ENCODE measurements around the gene RXRG. TPM values are rescaled to one million over a fixed set of nuclear protein-coding genes. Genes with fewer than 3 reads are reported as not detected.

The RXRG gene
- total and polyA plus RNA-seq, 2 donors (not counting 1 experiment from before 2014, with no cell fraction given) = not detected

- DNase-seq (no peak), ATAC-seq (ENCODE audit: low read depth) (no peak)
- no CpG with 5 or more reads among the region's 1 CpG for WGBS (ENCODE audit: insufficient coverage)
- H4K20me1 ChIP-seq (ENCODE audit: control insufficient read depth, insufficient read depth, low read length, poor library complexity, severe bottlenecking) = no peaks in the 10 kb centered on the region
- no peak overlapping the region for H3K4me2 ChIP-seq (replicated peaks; ENCODE audit: low read depth, low read length, poor library complexity, severe bottlenecking)
- peaks cover 0 to 12% (median 4%) of the 10 kb centered on the region in 4 experiments for H3K27me3 ChIP-seq (replicated peaks in 1 of 4; ENCODE audit: control extremely low read depth in 1 of 4, control insufficient read depth in 3 of 4, insufficient read depth in 4 of 4, low read length in 3 of 4)
- TF ChIP-seq EZH2 (IDR thresholded peaks at IDR 0.05; ENCODE audit: borderline replicate concordance, insufficient read depth, low read depth, low read length, poor library complexity, severe bottlenecking) (no peak), CTCF (IDR thresholded peaks at IDR 0.05) (no peak)
- Mint-ChIP-seq H3K27ac (no peak overlapping the region), H3K27me3 (peaks cover 26% of the 10 kb centered on the region), H3K9me3 (ENCODE audit: insufficient read depth) (no peaks in the 10 kb centered on the region), H3K4me1 (no peaks in the 10 kb centered on the region), H3K4me3 (no peak overlapping the region)
- no peak overlapping the region for H3K4me3 ChIP-seq (ENCODE audit: control extremely low read depth in 1 of 5, extremely low read depth in 1 of 5, insufficient read depth in 1 of 5, low read depth in 2 of 5, low read length in 4 of 5)
- H3K9me3 ChIP-seq (ENCODE audit: control extremely low read depth in 1 of 3, control insufficient read depth in 2 of 3, insufficient read depth in 1 of 3, low read length in 2 of 3) = peaks cover 0 to 2% (median 0%) of the 10 kb centered on the region in 3 donors
- no peak overlapping the region for H3K9ac ChIP-seq (ENCODE audit: low read length)
- no peak overlapping the region for H2AFZ ChIP-seq (ENCODE audit: insufficient read depth, low read depth, low read length, poor library complexity, severe bottlenecking)
- H3K4me1 ChIP-seq (ENCODE audit: control insufficient read depth in 2 of 2, insufficient read depth in 2 of 2, low read length in 2 of 2) = no peaks in the 10 kb centered on the region
- no peak overlapping the region for H3K27ac ChIP-seq (ENCODE audit: low read length in 2 of 2)
- no peaks in the 10 kb centered on the region for H3K79me2 ChIP-seq (ENCODE audit: control insufficient read depth, insufficient read depth, low read length)
- CTCF ChIA-PET = no interaction called here
- intact Hi-C loops (cut with micrococcal nuclease) = no loop called here
- no peaks in the 10 kb centered on the region for H3K36me3 ChIP-seq (replicated peaks in 1 of 2; ENCODE audit: control extremely low read depth in 1 of 2, control insufficient read depth in 1 of 2, extremely low read depth in 1 of 2, insufficient read depth in 2 of 2, low read length in 1 of 2)
- POLR2A ChIA-PET = no interaction called here
These were observed 39.6 kb upstream of the RXRG start for GRCh38 chr1:165484532-165484931.

- H3K9me3 Mint-ChIP-seq (ENCODE audit: insufficient read depth) = no peaks in the 10 kb centered on the region
- no CpG with 5 or more reads among the region's 4 CpGs for WGBS (ENCODE audit: insufficient coverage)
- H3K4me1 Mint-ChIP-seq = no peaks in the 10 kb centered on the region
- H3K27ac Mint-ChIP-seq = no peak overlapping the region
- CTCF ChIA-PET = no interaction called here
- H2AFZ ChIP-seq (ENCODE audit: insufficient read depth, low read depth, low read length, poor library complexity, severe bottlenecking) = no peak overlapping the region
- H3K79me2 ChIP-seq (ENCODE audit: control insufficient read depth, insufficient read depth, low read length) = no peaks in the 10 kb centered on the region
- H3K27me3 ChIP-seq (replicated peaks in 1 of 4; ENCODE audit: control extremely low read depth in 1 of 4, control insufficient read depth in 3 of 4, insufficient read depth in 4 of 4, low read length in 3 of 4) = peaks cover 0 to 9% (median 4%) of the 10 kb centered on the region in 4 experiments
- TF ChIP-seq CTCF (IDR thresholded peaks at IDR 0.05) (no peak), EZH2 (IDR thresholded peaks at IDR 0.05; ENCODE audit: borderline replicate concordance, insufficient read depth, low read depth, low read length, poor library complexity, severe bottlenecking) (no peak)
- no peaks in the 10 kb centered on the region for H3K4me1 ChIP-seq (ENCODE audit: control insufficient read depth in 2 of 2, insufficient read depth in 2 of 2, low read length in 2 of 2)
- POLR2A ChIA-PET = interaction anchor here (0.6 kb wide), 1 partner anchor 8 kb away, joined by 3 read pairs; no protein-coding TSS in a partner anchor
- no peak overlapping the region for H3K9ac ChIP-seq (ENCODE audit: low read length)
- intact Hi-C loops (cut with micrococcal nuclease) = no loop called here
- H3K36me3 ChIP-seq (replicated peaks in 1 of 2; ENCODE audit: control extremely low read depth in 1 of 2, control insufficient read depth in 1 of 2, extremely low read depth in 1 of 2, insufficient read depth in 2 of 2, low read length in 1 of 2) = no peaks in the 10 kb centered on the region
- H3K4me2 ChIP-seq (replicated peaks; ENCODE audit: low read depth, low read length, poor library complexity, severe bottlenecking) = no peak overlapping the region
- no peak overlapping the region for H3K4me3 ChIP-seq (ENCODE audit: control extremely low read depth in 1 of 5, extremely low read depth in 1 of 5, insufficient read depth in 1 of 5, low read depth in 2 of 5, low read length in 4 of 5)
- peaks cover 0 to 2% (median 0%) of the 10 kb centered on the region in 3 donors for H3K9me3 ChIP-seq (ENCODE audit: control extremely low read depth in 1 of 3, control insufficient read depth in 2 of 3, insufficient read depth in 1 of 3, low read length in 2 of 3)
- no peak overlapping the region for H3K4me3 Mint-ChIP-seq
- H3K27ac ChIP-seq (ENCODE audit: low read length in 2 of 2) = no peak overlapping the region
- H4K20me1 ChIP-seq (ENCODE audit: control insufficient read depth, insufficient read depth, low read length, poor library complexity, severe bottlenecking) = no peaks in the 10 kb centered on the region
- peaks cover 33% of the 10 kb centered on the region for H3K27me3 Mint-ChIP-seq
- no peak for ATAC-seq (ENCODE audit: low read depth)
- DNase-seq = no peak
These were observed 38.5 kb upstream of the RXRG start for GRCh38 chr1:165483412-165483811.

Measured in B cell (primary cell).